Astrocyte of the cerebellum (primary cell): ENCODE measurements around the gene CXCR2.

Experiments
- DNase-seq: peaks from one replicate; pipeline ENCODE4 v3.0.0-alpha.2; 2011; ENCODE audit warnings: low read depth
- H3K4me3 ChIP-seq: 2 replicates; pipeline ENCODE4 v1.5.1; 2011; ENCODE audit warnings: mild to moderate bottlenecking, low read depth, low read length, moderate library complexity
- CTCF ChIP-seq: IDR thresholded peaks from 2 replicates; pipeline ENCODE4 v1.5.1; 2012; ENCODE audit warnings: low read length, low read depth, moderate library complexity, mild to moderate bottlenecking; ENCODE audit errors: missing control alignments
- in situ Hi-C: cut with HindIII; loops from 2 replicates; pipeline ENCODE4 v1.10.0; 2017; ENCODE audit warnings: low sequenced_read_pairs

CXCR2 gene

GRCh38 chr2:218123986-218124385 lies 1.8 kb upstream of the CXCR2 start:
- TF ChIP-seq CTCF = no peak
- no peak overlapping the region for H3K4me3 ChIP-seq
- no peak for DNase-seq
- in situ Hi-C loops = no loop called here

GRCh38 chr2:218125095-218125494 lies 733 bp upstream of the CXCR2 start:
- H3K4me3 ChIP-seq = no peak overlapping the region
- in situ Hi-C loops = no loop called here
- no peak for DNase-seq
- no peak for TF ChIP-seq CTCF

GRCh38 chr2:218127929-218128455 lies 2.2 kb downstream of the CXCR2 start:
- DNase-seq = no peak
- in situ Hi-C loops = no loop called here
- no peak overlapping the region for H3K4me3 ChIP-seq
- TF ChIP-seq CTCF = no peak

- no peak overlapping the region for H3K4me3 ChIP-seq
- in situ Hi-C loops = no loop called here
- no peak for DNase-seq
- no peak for TF ChIP-seq CTCF
Observed at GRCh38 chr2:218128781-218129457, 3.1 kb downstream of the CXCR2 start.

GRCh38 chr2:218129458-218130135 lies 3.8 kb downstream of the CXCR2 start:
- TF ChIP-seq CTCF = no peak
- in situ Hi-C loops = no loop called here
- no peak for DNase-seq
- no peak overlapping the region for H3K4me3 ChIP-seq

- TF ChIP-seq CTCF = no peak
- in situ Hi-C loops = no loop called here
- no peak for DNase-seq
- H3K4me3 ChIP-seq = no peak overlapping the region
Observed at GRCh38 chr2:218130377-218130776, 4.5 kb downstream of the CXCR2 start.
